Suprapubic skin (tissue), 4 donors: Measurements from ENCODE around the gene SCUBE1.

Experiments
- CTCF ChIP-seq, 2 donors: fragments of 200-600 bp in 1 of 2; fragments of 450-650 bp in 1 of 2; sonication (generic) in 1 of 2; IDR thresholded peaks; one replicate each; pipeline ENCODE4 v1.5.1; 2016 to 2019; ENCODE audit warnings: antibody characterized with exemption in 2 of 2, mild to moderate bottlenecking in 1 of 2, moderate library complexity in 1 of 2
- EP300 ChIP-seq: sonication (generic); formaldehyde crosslinking; IDR thresholded peaks from one replicate; pipeline ENCODE4 v1.6.1; 2017; ENCODE audit warnings: antibody characterized with exemption
- POLR2AphosphoS5 ChIP-seq, 3 donors: sonication (generic); formaldehyde crosslinking; IDR thresholded peaks; one replicate each; pipeline ENCODE4 v1.6.1; 2017; ENCODE audit warnings: antibody characterized with exemption in 3 of 3

GRCh38 chr22:43303166-43303565, 40.0 kb downstream of the SCUBE1 start:
- TF ChIP-seq CTCF (IDR thresholded peaks at IDR 0.05) (no peak), POLR2AphosphoS5 (IDR thresholded peaks at IDR 0.05) (no peak), EP300 (no peak)
